A673 (cell line): ENCODE measurements around the gene IPO13.

ENCODE experiments used
- CTCF ChIP-seq: fragments of 300-800, 200-600 bp; sonication (generic); conservative IDR thresholded peaks from 2 replicates; pipeline ENCODE4 v1.5.1; 2017; ENCODE audit warnings: low read depth, mild to moderate bottlenecking, antibody characterized with exemption, low read length, moderate library complexity, mixed read lengths
- EZH2 ChIP-seq: fragments of 200-600 bp; sonication (generic); IDR thresholded peaks from 2 replicates; pipeline ENCODE4 v1.6.1; 2017; ENCODE audit warnings: borderline replicate concordance, low read depth, mild to moderate bottlenecking, mixed read lengths, antibody characterized with exemption, low read length; ENCODE audit not compliant: poor library complexity, severe bottlenecking

- TF ChIP-seq CTCF (no peak), EZH2 (no peak)
These were observed 21.7 kb downstream of the IPO13 start for GRCh38 chr1:43968348-43968948.
